Measurements from ENCODE around the gene CDKN1C.

Gene CDKN1C

GRCh38 chr11:2849994-2850770 lies 35.4 kb downstream of the CDKN1C start:
- DNase-seq (ENCODE audit: low spot score): no peak
- no peak for ATAC-seq (ENCODE audit: low read depth)
- Histone ChIP-seq H3K4me3 (ENCODE audit: severe bottlenecking) (no peak overlapping the region), H3K36me3 (ENCODE audit: low read depth) (no peaks in the 10 kb centered on the region), H3K27ac (ENCODE audit: poor library complexity, severe bottlenecking) (no peak overlapping the region), H3K27me3 (ENCODE audit: insufficient read depth, poor library complexity, severe bottlenecking) (no peaks in the 10 kb centered on the region), H3K9me3 (ENCODE audit: severe bottlenecking) (no peaks in the 10 kb centered on the region), H3K4me1 (ENCODE audit: insufficient read depth, poor library complexity, severe bottlenecking) (no peaks in the 10 kb centered on the region)
- no peak for TF ChIP-seq CTCF (IDR thresholded peaks at IDR 0.05; ENCODE audit: poor library complexity, severe bottlenecking)

- peaks cover 3% of the 10 kb centered on the region for H3K4me1 ChIP-seq (ENCODE audit: insufficient read depth, poor library complexity, severe bottlenecking)
- no peak for TF ChIP-seq CTCF (IDR thresholded peaks at IDR 0.05; ENCODE audit: poor library complexity, severe bottlenecking)
- ATAC-seq (ENCODE audit: low read depth) (no peak), DNase-seq (ENCODE audit: low spot score) (no peak)
- H3K27ac ChIP-seq (ENCODE audit: poor library complexity, severe bottlenecking): no peak overlapping the region
- no peaks in the 10 kb centered on the region for H3K27me3 ChIP-seq (ENCODE audit: insufficient read depth, poor library complexity, severe bottlenecking)
- H3K9me3 ChIP-seq (ENCODE audit: severe bottlenecking): no peaks in the 10 kb centered on the region
- H3K36me3 ChIP-seq (ENCODE audit: low read depth): no peaks in the 10 kb centered on the region
- no peak overlapping the region for H3K4me3 ChIP-seq (ENCODE audit: severe bottlenecking)
Observed at GRCh38 chr11:2848497-2848896, 37.1 kb downstream of the CDKN1C start.

GRCh38 chr11:2847561-2847960 lies 38.0 kb downstream of the CDKN1C start:
- H3K4me3 ChIP-seq (ENCODE audit: severe bottlenecking): no peak overlapping the region
- H3K27me3 ChIP-seq (ENCODE audit: insufficient read depth, poor library complexity, severe bottlenecking): no peaks in the 10 kb centered on the region
- TF ChIP-seq CTCF (IDR thresholded peaks at IDR 0.05; ENCODE audit: poor library complexity, severe bottlenecking): no peak
- H3K27ac ChIP-seq (ENCODE audit: poor library complexity, severe bottlenecking): no peak overlapping the region
- ATAC-seq (ENCODE audit: low read depth) (no peak), DNase-seq (ENCODE audit: low spot score) (no peak)
- H3K4me1 ChIP-seq (ENCODE audit: insufficient read depth, poor library complexity, severe bottlenecking): peaks cover 3% of the 10 kb centered on the region
- H3K9me3 ChIP-seq (ENCODE audit: severe bottlenecking): no peaks in the 10 kb centered on the region
- no peaks in the 10 kb centered on the region for H3K36me3 ChIP-seq (ENCODE audit: low read depth)

DNA sequence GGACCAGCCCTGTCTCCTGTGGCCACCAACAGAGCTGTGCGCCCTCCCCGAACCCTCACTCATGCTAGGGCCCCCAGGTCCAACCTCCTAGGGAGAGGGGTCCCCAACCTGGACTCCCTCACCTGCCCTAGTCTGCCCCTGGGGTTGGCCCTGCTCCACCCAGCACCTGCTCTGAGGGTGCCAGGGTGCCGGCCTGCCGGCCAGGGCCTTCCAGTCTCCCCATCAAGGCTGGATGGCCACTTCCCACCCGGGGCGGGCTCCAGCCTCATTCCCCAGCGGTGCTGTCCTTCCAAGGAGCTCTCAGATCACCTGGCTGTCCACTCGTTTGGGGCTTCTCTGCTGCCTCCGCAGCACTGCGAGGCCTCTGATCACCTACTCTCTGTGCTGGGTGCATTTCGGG lies 39.1 kb downstream of the CDKN1C start:
- DNase-seq (ENCODE audit: low spot score): no peak
- no peak for TF ChIP-seq CTCF (IDR thresholded peaks at IDR 0.05; ENCODE audit: poor library complexity, severe bottlenecking)
- H3K27ac ChIP-seq (ENCODE audit: poor library complexity, severe bottlenecking): no peak overlapping the region
- no peak overlapping the region for H3K4me3 ChIP-seq (ENCODE audit: severe bottlenecking)
- ATAC-seq (ENCODE audit: low read depth): no peak
- no peaks in the 10 kb centered on the region for H3K27me3 ChIP-seq (ENCODE audit: insufficient read depth, poor library complexity, severe bottlenecking)
- no peaks in the 10 kb centered on the region for H3K36me3 ChIP-seq (ENCODE audit: low read depth)
- H3K9me3 ChIP-seq (ENCODE audit: severe bottlenecking): no peaks in the 10 kb centered on the region
- H3K4me1 ChIP-seq (ENCODE audit: insufficient read depth, poor library complexity, severe bottlenecking): peaks cover 3% of the 10 kb centered on the region

DNA sequence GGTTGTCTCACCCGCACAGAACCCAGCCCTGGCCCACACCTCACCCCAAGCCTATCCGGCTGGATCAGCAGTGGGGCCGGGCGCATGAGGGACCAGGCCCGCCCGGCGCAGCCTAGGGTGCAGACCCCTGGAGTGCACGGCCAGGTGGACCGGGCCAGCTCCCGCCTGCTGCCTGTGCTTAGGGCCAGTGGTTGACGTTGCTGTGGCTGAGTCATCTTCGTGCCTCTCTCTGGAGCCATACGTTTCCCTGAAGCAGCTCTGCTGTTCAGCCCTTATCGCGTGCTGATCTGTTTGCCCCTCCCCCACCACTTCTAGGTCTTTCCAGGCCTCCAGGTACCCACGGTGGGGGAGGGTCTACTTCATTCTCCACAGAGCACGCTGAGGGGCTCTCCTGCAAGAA lies 39.5 kb downstream of the CDKN1C start:
- DNase-seq (ENCODE audit: low spot score) (no peak), ATAC-seq (ENCODE audit: low read depth) (no peak)
- TF ChIP-seq CTCF (IDR thresholded peaks at IDR 0.05; ENCODE audit: poor library complexity, severe bottlenecking): no peak
- no peaks in the 10 kb centered on the region for H3K27me3 ChIP-seq (ENCODE audit: insufficient read depth, poor library complexity, severe bottlenecking)
- H3K27ac ChIP-seq (ENCODE audit: poor library complexity, severe bottlenecking): no peak overlapping the region
- no peak overlapping the region for H3K4me3 ChIP-seq (ENCODE audit: severe bottlenecking)
- no peaks in the 10 kb centered on the region for H3K9me3 ChIP-seq (ENCODE audit: severe bottlenecking)
- peaks cover 3% of the 10 kb centered on the region for H3K4me1 ChIP-seq (ENCODE audit: insufficient read depth, poor library complexity, severe bottlenecking)
- no peaks in the 10 kb centered on the region for H3K36me3 ChIP-seq (ENCODE audit: low read depth)
